Smooth muscle cell (in vitro differentiated cells): ENCODE measurements around the gene TEX29. TPM values are rescaled to one million over a fixed set of nuclear protein-coding genes. Genes with fewer than 3 reads are reported as not detected.

Source experiments
- DNase-seq: peaks from one replicate; lab custom pipeline; 2025; ENCODE audit not compliant: unreplicated experiment; lab: John Stamatoyannopoulos, UW
- H2AFZ ChIP-seq: fragments of 200-600 bp; sonication (generic); 2 replicates; pipeline ENCODE4 v1.6.0; 2016; ENCODE audit warnings: antibody characterized with exemption, low read depth, mild to moderate bottlenecking
- H3F3A ChIP-seq: fragments of 200-600 bp; sonication (generic); 2 replicates; pipeline ENCODE4 v1.6.0; 2017; ENCODE audit warnings: antibody characterized with exemption, low read depth
- H3K27ac ChIP-seq: fragments of 200-600 bp; sonication (generic); 2 replicates; pipeline ENCODE4 v1.5.1; 2016; ENCODE audit warnings: low read depth, mild to moderate bottlenecking
- H3K27me3 ChIP-seq: fragments of 200-600 bp; sonication (generic); 2 replicates; pipeline ENCODE4 v1.6.1; 2016; ENCODE audit warnings: low read depth, mild to moderate bottlenecking
- H3K36me3 ChIP-seq: fragments of 200-600 bp; sonication (generic); 2 replicates; pipeline ENCODE4 v1.5.1; 2016; ENCODE audit warnings: low read depth
- H3K4me1 ChIP-seq: fragments of 200-600 bp; sonication (generic); 2 replicates; pipeline ENCODE4 v1.5.1; 2016; ENCODE audit warnings: low read depth
- H3K4me2 ChIP-seq: fragments of 200-600 bp; sonication (generic); 2 replicates; pipeline ENCODE4 v1.6.0; 2016; ENCODE audit warnings: mild to moderate bottlenecking
- H3K4me3 ChIP-seq: fragments of 200-600 bp; sonication (generic); 2 replicates; pipeline ENCODE4 v1.5.1; 2016; ENCODE audit warnings: mild to moderate bottlenecking
- H3K79me2 ChIP-seq: fragments of 200-600 bp; sonication (generic); 2 replicates; pipeline ENCODE4 v1.6.0; 2016; ENCODE audit warnings: low read depth, mild to moderate bottlenecking
- H3K9ac ChIP-seq: fragments of 200-600 bp; sonication (generic); 2 replicates; pipeline ENCODE4 v1.6.0; 2016; ENCODE audit warnings: low read depth
- H3K9me3 ChIP-seq: fragments of 200-600 bp; sonication (generic); replicated peaks from 2 replicates; pipeline ENCODE4 v1.5.1; 2016; ENCODE audit warnings: low read depth
- H4K20me1 ChIP-seq: fragments of 200-600 bp; sonication (generic); 2 replicates; pipeline ENCODE4 v1.6.0; 2016; ENCODE audit warnings: low read depth
- CTCF ChIP-seq: fragments of 200-600 bp; sonication (generic); IDR thresholded peaks from 2 replicates; pipeline ENCODE4 v1.5.1; 2017; ENCODE audit warnings: borderline replicate concordance, mild to moderate bottlenecking, antibody characterized with exemption; ENCODE audit not compliant: insufficient read depth, poor library complexity, severe bottlenecking
- WGBS: methylation state at CpG from one replicate; pipeline ENCODE4 v1.1.7; 2016; ENCODE audit warnings: low lambda C conversion rate; 5-methylcytosine and 5-hydroxymethylcytosine counted together
- polyA plus RNA-seq: library from polyadenylated mRNA; unstranded; fragments of >200 nt; fragmentation: Nextera tagmentation; extraction: Ambion mirVana; gene quantifications from 2 replicates; pipeline ENCODE4 v1.2.1, GENCODE V29; 2016
- total RNA-seq: library from RNA; depleted of rRNA; stranded (reverse); fragments of >200 nt; gene quantifications from 2 replicates; pipeline ENCODE4 v1.2.3, GENCODE V29; 2014

Gene TEX29
- total and polyA plus RNA-seq, 2 experiments from 2014 or later: 1.0 to 4.4 TPM

- Histone ChIP-seq H3K9me3 (no peaks in the 10 kb centered on the region), H3K4me3 (no peak overlapping the region), H3K9ac (no peak overlapping the region), H3K79me2 (no peaks in the 10 kb centered on the region), H3K36me3 (no peaks in the 10 kb centered on the region), H3K4me1 (no peaks in the 10 kb centered on the region), H4K20me1 (no peaks in the 10 kb centered on the region), H3K27me3 (no peaks in the 10 kb centered on the region), H3F3A (no peaks in the 10 kb centered on the region), H2AFZ (no peak overlapping the region), H3K4me2 (no peak overlapping the region), H3K27ac (no peak overlapping the region)
- WGBS: 98% methylated on average over 20 of the region's 20 CpGs
- DNase-seq: no peak
- TF ChIP-seq CTCF: no peak
Observed at GRCh38 chr13:111346101-111346680, 25.7 kb downstream of the TEX29 start.

- TF ChIP-seq CTCF: no peak
- Histone ChIP-seq H3K4me1 (no peaks in the 10 kb centered on the region), H2AFZ (no peak overlapping the region), H3K36me3 (no peaks in the 10 kb centered on the region), H4K20me1 (no peaks in the 10 kb centered on the region), H3F3A (no peaks in the 10 kb centered on the region), H3K9ac (no peak overlapping the region), H3K27me3 (no peaks in the 10 kb centered on the region), H3K4me3 (no peak overlapping the region), H3K4me2 (no peak overlapping the region), H3K79me2 (no peaks in the 10 kb centered on the region), H3K27ac (no peak overlapping the region), H3K9me3 (no peaks in the 10 kb centered on the region)
- DNase-seq: no peak
- 95% methylated on average over 6 of the region's 6 CpGs for WGBS
Observed at GRCh38 chr13:111347438-111347837, 27.0 kb downstream of the TEX29 start.

GRCh38 chr13:111353508-111353907 is 33.1 kb downstream of the TEX29 start:
- 89% methylated on average over 2 of the region's 2 CpGs for WGBS
- Histone ChIP-seq H3K9ac (no peak overlapping the region), H3K36me3 (no peaks in the 10 kb centered on the region), H3K4me1 (no peaks in the 10 kb centered on the region), H3K79me2 (no peaks in the 10 kb centered on the region), H2AFZ (no peak overlapping the region), H4K20me1 (no peaks in the 10 kb centered on the region), H3F3A (no peaks in the 10 kb centered on the region), H3K27me3 (peaks cover 16% of the 10 kb centered on the region), H3K9me3 (no peaks in the 10 kb centered on the region), H3K27ac (no peak overlapping the region), H3K4me3 (no peak overlapping the region), H3K4me2 (no peak overlapping the region)
- DNase-seq: no peak
- TF ChIP-seq CTCF: no peak

GRCh38 chr13:111354789-111355188 is 34.3 kb downstream of the TEX29 start:
- no peak overlapping the region for H3K4me2 ChIP-seq
- WGBS: 78% methylated on average over 7 of the region's 7 CpGs

More at GRCh38 chr13:111354789-111355188, 34.3 kb downstream of the TEX29 start:
- H3K36me3 ChIP-seq: no peaks in the 10 kb centered on the region
- no peak overlapping the region for H3K9ac ChIP-seq
- no peak overlapping the region for H2AFZ ChIP-seq
- peaks cover 16% of the 10 kb centered on the region for H3K27me3 ChIP-seq
- H3K4me1 ChIP-seq: no peaks in the 10 kb centered on the region
- H3K79me2 ChIP-seq: no peaks in the 10 kb centered on the region
- no peak for DNase-seq
- H3K9me3 ChIP-seq: no peaks in the 10 kb centered on the region
- H4K20me1 ChIP-seq: no peaks in the 10 kb centered on the region
- H3K27ac ChIP-seq: no peak overlapping the region
- TF ChIP-seq CTCF: no peak
- H3K4me3 ChIP-seq: no peak overlapping the region
- no peaks in the 10 kb centered on the region for H3F3A ChIP-seq
